ENCODE data around the gene LDAH. TPM values are rescaled to one million over a fixed set of nuclear protein-coding genes. Genes with fewer than 3 reads are reported as not detected.

LDAH gene
- total RNA-seq, 1 experiment from 2014 or later: 25.4 TPM

Other genes starting within 250 kb of the LDAH start
- gene HS1BP3, start 172.0 kb downstream of the LDAH start, total RNA-seq (2014; rRNA removed; shearing (Covaris generic)): 30.2 and 41.3 TPM in 2 replicates
- gene GDF7, start 156.0 kb downstream of the LDAH start, total RNA-seq (2014; rRNA removed; shearing (Covaris generic)): 1.4 TPM in 2 replicates
- gene APOB, start 221.0 kb upstream of the LDAH start, total RNA-seq (2014; rRNA removed; shearing (Covaris generic)): 0.07 and 0.17 TPM in 2 replicates